HepG2 (cell line): ENCODE results near the gene ZBTB7C. TPM values are rescaled to one million over a fixed set of nuclear protein-coding genes. Genes with fewer than 3 reads are reported as not detected.
A peak's percentile ranks its signal among the peaks of the same experiment; 100 is the strongest.

Experiments
- AGO1 ChIP-seq: fragments of 200-400 bp; formaldehyde crosslinking; IDR thresholded peaks from 2 replicates; pipeline ENCODE4 v1.6.1; 2017; ENCODE audit warnings: mild to moderate bottlenecking, low read depth, low read length, moderate library complexity; ENCODE audit not compliant: poor library complexity, severe bottlenecking
- AGO2 ChIP-seq: fragments of 200-400 bp; formaldehyde crosslinking; optimal IDR thresholded peaks from 2 replicates; pipeline ENCODE3; 2017; ENCODE audit warnings: mild to moderate bottlenecking, low read depth, low read length, moderate library complexity
- BRD4 ChIP-seq: sonication (generic); formaldehyde crosslinking; IDR thresholded peaks from 2 replicates; pipeline ENCODE4 v1.4.0; 2020; ENCODE audit warnings: missing genetic modification reagents
- CBFB ChIP-seq: sonication (generic); formaldehyde crosslinking; IDR thresholded peaks from 2 replicates; pipeline ENCODE4 v1.4.0; 2020; ENCODE audit warnings: missing genetic modification reagents
- ERF ChIP-seq: IDR thresholded peaks from 2 replicates; pipeline ENCODE4 v1.6.1; 2018; ENCODE audit warnings: missing biosample characterization, missing genetic modification reagents
- ESRRA ChIP-seq: sonication (generic); formaldehyde crosslinking; IDR thresholded peaks from 2 replicates; pipeline ENCODE4 v1.5.1; 2020; ENCODE audit warnings: mild to moderate bottlenecking, low read depth, missing genetic modification reagents
- FOXP4 ChIP-seq: sonication (generic); formaldehyde crosslinking; IDR thresholded peaks from 2 replicates; pipeline ENCODE4 v1.4.0; 2020; ENCODE audit warnings: missing genetic modification reagents
- FUBP1 ChIP-seq: sonication (generic); formaldehyde crosslinking; IDR thresholded peaks from 2 replicates; pipeline ENCODE4 v1.5.1; 2020; ENCODE audit warnings: missing genetic modification reagents, mild to moderate bottlenecking, borderline replicate concordance
- JUND ChIP-seq: sonication (generic); formaldehyde crosslinking; IDR thresholded peaks from 2 replicates; pipeline ENCODE4 v1.8.0; 2022; ENCODE audit warnings: mild to moderate bottlenecking, missing genetic modification reagents
- MTF1 ChIP-seq: sonication (generic); formaldehyde crosslinking; IDR thresholded peaks from 2 replicates; pipeline ENCODE4 v1.5.0; 2020; ENCODE audit warnings: missing genetic modification reagents
- NCOR1 ChIP-seq: fragments of 200-600 bp; sonication (generic); IDR thresholded peaks from 2 replicates; pipeline ENCODE4 v1.7.0; 2017; ENCODE audit warnings: antibody characterized with exemption, low read length, borderline replicate concordance
- POLR2A ChIP-seq, 2 experiments: IDR thresholded peaks; 2 replicates each; pipeline ENCODE4 v1.6.1; 2011; ENCODE audit warnings: low read depth in 2 of 2, low read length in 2 of 2, mild to moderate bottlenecking in 1 of 2, moderate library complexity in 1 of 2; ENCODE audit not compliant: insufficient read depth in 1 of 2
- SALL2 ChIP-seq: sonication (generic); formaldehyde crosslinking; IDR thresholded peaks from 2 replicates; pipeline ENCODE4 v1.8.1; 2023; ENCODE audit warnings: mild to moderate bottlenecking, missing genetic modification reagents, inconsistent platforms
- SIN3B ChIP-seq: fragments of 150-350 bp; IDR thresholded peaks from 2 replicates; pipeline ENCODE4 v1.6.1; 2014; ENCODE audit warnings: low read length
- SOX13 ChIP-seq, 3 experiments: fragments of 450-650 bp in 1 of 3; sonication (generic) in 1 of 3; formaldehyde crosslinking in 1 of 3; IDR thresholded peaks in 2 of 3; conservative IDR thresholded peaks in 1 of 3; 2 replicates each; pipeline versions ENCODE4 v1.5.0 to v1.6.1; 2016 to 2020; ENCODE audit warnings: antibody characterized with exemption in 1 of 3, mild to moderate bottlenecking in 1 of 3, missing compliant biosample characterization in 1 of 3, missing genetic modification reagents in 1 of 3, moderate library complexity in 1 of 3
- SPEN ChIP-seq: sonication (generic); formaldehyde crosslinking; IDR thresholded peaks from 2 replicates; pipeline ENCODE4 v1.5.1; 2020; ENCODE audit warnings: low read depth, mild to moderate bottlenecking, missing genetic modification reagents
- SSRP1 ChIP-seq: IDR thresholded peaks from 2 replicates; pipeline ENCODE4 v1.6.1; 2016; ENCODE audit warnings: control low read depth
- TERF1 ChIP-seq: sonication (generic); formaldehyde crosslinking; IDR thresholded peaks from 2 replicates; pipeline ENCODE4 v1.8.0; 2022; ENCODE audit warnings: mild to moderate bottlenecking, missing genetic modification reagents, moderate library complexity
- ZFY ChIP-seq: sonication (generic); formaldehyde crosslinking; IDR thresholded peaks from 2 replicates; pipeline ENCODE4 v1.4.0; 2020; ENCODE audit warnings: missing genetic modification reagents
- ZNF251 ChIP-seq: sonication (generic); formaldehyde crosslinking; IDR thresholded peaks from 2 replicates; pipeline ENCODE4 v1.9.0; 2021; ENCODE audit warnings: mild to moderate bottlenecking, missing genetic modification reagents
- ZNF264 ChIP-seq: sonication (generic); formaldehyde crosslinking; IDR thresholded peaks from 2 replicates; pipeline ENCODE4 v1.4.0; 2020; ENCODE audit warnings: missing genetic modification reagents
- ZNF773 ChIP-seq: sonication (generic); formaldehyde crosslinking; IDR thresholded peaks from 2 replicates; pipeline ENCODE4 v1.4.0; 2020; ENCODE audit warnings: missing genetic modification reagents, borderline replicate concordance
- polyA plus RNA-seq, 8 experiments: library from polyadenylated mRNA; depleted of rRNA in 3 of 8; stranded (reverse) in 7 of 8; unstranded in 1 of 8; fragments of >200 nt; fragmentation: Illumina TruSeq in 4 of 8; extraction: Trizol in 4 of 8; gene quantifications; 2 replicates each; pipeline versions ENCODE4 v1.2.1 to v1.2.3, GENCODE V29; 2011 to 2016; ENCODE audit warnings: low read depth in 4 of 8, missing spikeins in 1 of 8, mixed read lengths in 1 of 8; ENCODE audit not compliant: insufficient read depth in 1 of 8
- total RNA-seq, 5 experiments: library from RNA; depleted of rRNA; stranded (reverse); fragments of >200 nt; fragmentation: Illumina TruSeq; extraction: Trizol; gene quantifications; 2 replicates each; pipeline ENCODE4 v1.2.3, GENCODE V29; 2016; ENCODE audit warnings: low read depth in 1 of 5

ZBTB7C gene
- total and polyA plus RNA-seq, 2 of the 13 experiments (the other 11 are each of a cell fraction or from before 2014, with no cell fraction given) = 0.01 to 0.04 TPM

GRCh38 chr18:48454261-48454757 lies 45.1 kb upstream of the ZBTB7C start (continued):
- TF ChIP-seq FUBP1 (CRISPR knock-in tag) (no peak), ZFY (peak; percentile 58; the same call in 1 of the 2 replicates), ERF (no peak), ZNF264 (CRISPR knock-in tag) (peak; percentile 35; the same call in 1 of the 2 replicates), MTF1 (no peak), AGO1 (no peak), SPEN (CRISPR knock-in tag) (no peak), POLR2A (IDR thresholded peaks at IDR 0.05; ENCODE audit: insufficient read depth in 1 of 2, low read depth in 2 of 2, low read length in 2 of 2) (peak; percentile 48 to 50; a peak in 3 of 4 replicates), AGO2 (no peak), TERF1 (CRISPR knock-in tag) (no peak), CBFB (CRISPR knock-in tag) (no peak), BRD4 (0 out of 2 replicates have a peak, but pooled peaks have one; percentile 71), ZNF251 (CRISPR knock-in tag) (no peak), JUND (CRISPR knock-in tag) (no peak), ZNF773 (CRISPR knock-in tag) (no peak), SSRP1 (CRISPR knock-in tag) (no peak), SIN3B (no peak), ESRRA (peak; percentile 73; the same call in 1 of the 2 replicates), SALL2 (CRISPR knock-in tag) (no peak), SOX13 (IDR thresholded peaks at IDR 0.05) (0 out of 2 replicates have a peak, but pooled peaks have one; percentile 29), SOX13 (CRISPR knock-in tag; conservative IDR thresholded peaks at IDR 0.05 in 1 of 2, IDR thresholded peaks at IDR 0.05 in 1 of 2) (peak in 1 of 2 experiments; percentile 68; a peak in 2 of 4 replicates), FOXP4 (CRISPR knock-in tag) (peak; percentile 62; the same call in 1 of the 2 replicates), NCOR1 (peak; percentile 49; the same call in 1 of the 2 replicates)
